ENCODE results near the gene BMP2K.

BMP2K gene

DNA sequence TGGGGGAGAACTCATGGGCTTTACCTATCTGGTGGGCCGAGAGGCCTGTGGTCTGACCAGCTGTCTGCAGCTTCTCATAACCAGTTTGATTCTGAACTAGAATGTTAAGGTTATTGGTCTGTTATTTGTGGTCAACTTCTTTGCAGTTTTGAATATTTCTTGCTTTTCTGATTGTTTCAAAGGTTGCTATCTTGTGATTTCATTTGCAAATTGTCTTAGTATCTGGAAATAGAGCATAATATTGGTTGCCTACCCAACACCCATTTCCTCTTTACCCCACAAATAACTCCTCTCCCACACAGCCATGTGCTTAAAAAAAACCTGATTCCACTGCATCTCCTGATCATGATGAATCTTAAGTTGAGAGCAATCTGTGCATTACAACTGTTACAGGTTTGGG is 39.1 kb upstream of the BMP2K start:
- H3K27me3 ChIP-seq, result no peaks in the 10 kb centered on the region
- H3K4me1 ChIP-seq, result no peaks in the 10 kb centered on the region
- intact Hi-C loops (cut with DNase I; ENCODE audit: low total_unique reads), result no loop called here
- no peak overlapping the region for H3K27ac ChIP-seq
- H3K9me3 ChIP-seq, result no peaks in the 10 kb centered on the region
- TF ChIP-seq CTCF (IDR thresholded peaks at IDR 0.05), result no peak
- H3K36me3 ChIP-seq, result no peaks in the 10 kb centered on the region
- no peak overlapping the region for H3K4me3 ChIP-seq
- no peak for DNase-seq

DNA sequence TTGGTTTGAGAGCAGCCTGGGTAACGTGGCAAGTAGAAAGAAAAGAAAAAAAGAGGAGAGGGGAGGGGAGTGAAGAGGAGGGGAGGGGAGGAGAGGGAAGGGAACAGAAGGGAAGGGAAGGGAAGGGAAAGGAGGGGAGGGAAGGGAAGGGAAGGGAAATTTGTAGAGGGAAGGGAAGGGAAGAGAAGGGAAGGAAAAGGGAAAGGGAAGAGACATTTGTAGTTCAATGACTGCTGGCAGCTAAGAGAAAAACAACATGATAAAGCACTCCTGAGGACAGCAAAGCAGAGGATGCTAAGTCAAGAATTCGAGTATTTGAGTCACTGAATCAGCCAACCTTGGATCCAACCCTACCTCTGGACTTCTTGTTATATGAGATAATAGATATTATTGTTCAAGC is 38.2 kb upstream of the BMP2K start:
- Histone ChIP-seq H3K27ac (no peak overlapping the region), H3K36me3 (no peaks in the 10 kb centered on the region), H3K9me3 (no peaks in the 10 kb centered on the region), H3K27me3 (no peaks in the 10 kb centered on the region), H3K4me1 (no peaks in the 10 kb centered on the region), H3K4me3 (no peak overlapping the region)
- TF ChIP-seq CTCF (IDR thresholded peaks at IDR 0.05), result no peak
- no peak for DNase-seq
- intact Hi-C loops (cut with DNase I; ENCODE audit: low total_unique reads), result no loop called here

DNA sequence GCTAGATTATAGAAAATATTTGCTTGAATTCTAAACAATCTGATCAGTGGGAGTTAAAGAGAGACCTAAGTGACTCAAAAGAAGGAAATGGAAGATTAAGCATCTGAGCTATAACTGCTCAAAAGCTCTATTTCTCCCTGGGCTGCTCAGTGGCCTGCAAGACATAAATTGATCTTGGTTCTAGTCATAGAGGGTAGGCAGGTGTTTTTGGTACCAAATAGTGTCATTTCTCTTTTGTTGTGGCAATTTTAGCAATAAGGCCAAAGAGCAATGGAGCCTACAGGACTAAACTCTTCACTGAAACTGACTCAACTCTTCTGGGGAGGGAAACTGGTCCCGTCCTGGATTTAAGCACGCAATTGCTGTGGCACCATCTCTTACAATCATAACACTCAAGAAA is 33.9 kb upstream of the BMP2K start:
- no peaks in the 10 kb centered on the region for H3K4me1 ChIP-seq
- no peak for TF ChIP-seq CTCF (IDR thresholded peaks at IDR 0.05)
- no peaks in the 10 kb centered on the region for H3K27me3 ChIP-seq
- no peak overlapping the region for H3K4me3 ChIP-seq
- intact Hi-C loops (cut with DNase I; ENCODE audit: low total_unique reads), result no loop called here
- no peaks in the 10 kb centered on the region for H3K9me3 ChIP-seq
- no peak overlapping the region for H3K27ac ChIP-seq
- no peaks in the 10 kb centered on the region for H3K36me3 ChIP-seq
- DNase-seq, result no peak

- no peak for TF ChIP-seq CTCF (IDR thresholded peaks at IDR 0.05)
- H3K27ac ChIP-seq, result no peak overlapping the region
- no peaks in the 10 kb centered on the region for H3K36me3 ChIP-seq
- no peaks in the 10 kb centered on the region for H3K4me1 ChIP-seq
- no peak for DNase-seq
- H3K9me3 ChIP-seq, result no peaks in the 10 kb centered on the region
- intact Hi-C loops (cut with DNase I; ENCODE audit: low total_unique reads), result no loop called here
- no peak overlapping the region for H3K4me3 ChIP-seq
- H3K27me3 ChIP-seq, result no peaks in the 10 kb centered on the region
These were observed 28.7 kb upstream of the BMP2K start for GRCh38 chr4:78747475-78747922.

- no peaks in the 10 kb centered on the region for H3K9me3 ChIP-seq
- intact Hi-C loops (cut with DNase I; ENCODE audit: low total_unique reads), result no loop called here
- no peaks in the 10 kb centered on the region for H3K36me3 ChIP-seq
- H3K4me3 ChIP-seq, result no peak overlapping the region
- no peak for TF ChIP-seq CTCF (IDR thresholded peaks at IDR 0.05)
- DNase-seq, result no peak
- H3K4me1 ChIP-seq, result no peaks in the 10 kb centered on the region
- H3K27ac ChIP-seq, result no peak overlapping the region
- H3K27me3 ChIP-seq, result no peaks in the 10 kb centered on the region
These were observed 27.8 kb upstream of the BMP2K start for GRCh38 chr4:78748381-78748780.

DNA sequence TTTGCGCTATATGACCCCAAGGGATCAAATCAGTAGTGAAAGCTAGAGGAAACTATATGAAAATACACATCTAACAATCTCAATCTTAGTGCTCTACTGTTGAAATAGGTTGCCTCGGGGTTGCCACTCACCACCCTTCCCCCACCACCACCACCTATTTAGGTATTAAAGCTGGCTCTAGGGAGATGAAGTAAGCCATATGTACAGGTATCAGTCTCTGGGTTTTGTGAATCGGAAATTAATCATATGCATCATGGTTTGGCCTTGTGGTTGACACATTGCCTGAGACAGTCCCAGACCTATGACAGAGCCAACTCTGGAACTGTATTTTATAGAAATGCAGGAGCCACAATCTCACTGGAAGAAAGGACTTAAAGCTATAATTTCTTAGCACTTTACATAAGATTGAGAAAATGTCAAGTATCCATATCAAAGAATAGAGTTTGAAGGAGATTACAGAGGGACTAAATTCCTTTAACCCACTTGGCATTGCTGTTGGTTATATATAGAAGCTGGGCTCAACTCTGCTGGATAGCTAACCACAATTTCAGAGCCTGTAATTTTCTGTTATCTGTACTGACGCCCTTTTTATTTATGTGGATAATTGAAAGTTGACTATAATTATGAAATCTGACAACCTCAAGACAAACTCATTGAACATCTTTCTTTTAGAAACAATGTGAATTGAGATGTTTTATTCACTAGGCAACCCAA is 26.7 kb upstream of the BMP2K start:
- Histone ChIP-seq H3K4me3 (no peak overlapping the region), H3K4me1 (no peaks in the 10 kb centered on the region), H3K36me3 (no peaks in the 10 kb centered on the region), H3K9me3 (no peaks in the 10 kb centered on the region), H3K27ac (no peak overlapping the region), H3K27me3 (no peaks in the 10 kb centered on the region)
- DNase-seq, result no peak
- intact Hi-C loops (cut with DNase I; ENCODE audit: low total_unique reads), result no loop called here
- TF ChIP-seq CTCF (IDR thresholded peaks at IDR 0.05), result no peak

Measured in tibial artery (tissue), 4 donors.